Progenitor cell of endocrine pancreas (in vitro differentiated cells): ENCODE measurements around the gene NFYC. TPM values are rescaled to one million over a fixed set of nuclear protein-coding genes. Genes with fewer than 3 reads are reported as not detected.

Source experiments
- DNase-seq: peaks from one replicate; pipeline ENCODE4 v3.0.0; 2021; ENCODE audit warnings: low spot score; ENCODE audit not compliant: unreplicated experiment
- H3K27ac Mint-ChIP-seq: 2 replicates; pipeline ENCODE4 v1.8.0; 2021; ENCODE audit warnings: mild to moderate bottlenecking, moderate library complexity, mixed read lengths
- H3K27me3 Mint-ChIP-seq: 2 replicates; pipeline ENCODE4 v1.8.0; 2021; ENCODE audit warnings: mixed read lengths
- H3K36me3 Mint-ChIP-seq: 2 replicates; pipeline ENCODE4 v1.8.0; 2022; ENCODE audit warnings: mixed read lengths; ENCODE audit not compliant: insufficient read depth
- H3K4me1 Mint-ChIP-seq: 2 replicates; pipeline ENCODE4 v1.8.0; 2021; ENCODE audit warnings: low read depth, mixed read lengths
- H3K4me3 Mint-ChIP-seq: 2 replicates; pipeline ENCODE4 v1.8.0; 2021; ENCODE audit warnings: low read depth, mild to moderate bottlenecking, moderate library complexity, mixed read lengths
- H3K9me3 Mint-ChIP-seq: 2 replicates; pipeline ENCODE4 v1.8.0; 2021; ENCODE audit warnings: low read depth, mixed read lengths
- CTCF ChIP-seq: fragments of 200-600 bp; sonication (generic); IDR thresholded peaks from one replicate; pipeline ENCODE4 v1.5.0; 2021; ENCODE audit warnings: antibody characterized with exemption, mild to moderate bottlenecking; ENCODE audit not compliant: unreplicated experiment
- total RNA-seq: library from RNA; stranded (reverse); gene quantifications from 2 replicates; pipeline ENCODE4 v1.2.1, GENCODE V29; 2021

NFYC gene
- total RNA-seq, 1 donor from 2014 or later, result 73.4 TPM

- Mint-ChIP-seq H3K36me3 (peaks cover 23% of the 10 kb centered on the region), H3K27ac (no peak overlapping the region), H3K27me3 (no peaks in the 10 kb centered on the region), H3K4me3 (no peak overlapping the region), H3K9me3 (no peaks in the 10 kb centered on the region), H3K4me1 (peaks cover 10% of the 10 kb centered on the region)
- no peak for DNase-seq
- no peak for TF ChIP-seq CTCF
Observed at GRCh38 chr1:40746344-40747090, 55.0 kb downstream of the NFYC start.

DNA sequence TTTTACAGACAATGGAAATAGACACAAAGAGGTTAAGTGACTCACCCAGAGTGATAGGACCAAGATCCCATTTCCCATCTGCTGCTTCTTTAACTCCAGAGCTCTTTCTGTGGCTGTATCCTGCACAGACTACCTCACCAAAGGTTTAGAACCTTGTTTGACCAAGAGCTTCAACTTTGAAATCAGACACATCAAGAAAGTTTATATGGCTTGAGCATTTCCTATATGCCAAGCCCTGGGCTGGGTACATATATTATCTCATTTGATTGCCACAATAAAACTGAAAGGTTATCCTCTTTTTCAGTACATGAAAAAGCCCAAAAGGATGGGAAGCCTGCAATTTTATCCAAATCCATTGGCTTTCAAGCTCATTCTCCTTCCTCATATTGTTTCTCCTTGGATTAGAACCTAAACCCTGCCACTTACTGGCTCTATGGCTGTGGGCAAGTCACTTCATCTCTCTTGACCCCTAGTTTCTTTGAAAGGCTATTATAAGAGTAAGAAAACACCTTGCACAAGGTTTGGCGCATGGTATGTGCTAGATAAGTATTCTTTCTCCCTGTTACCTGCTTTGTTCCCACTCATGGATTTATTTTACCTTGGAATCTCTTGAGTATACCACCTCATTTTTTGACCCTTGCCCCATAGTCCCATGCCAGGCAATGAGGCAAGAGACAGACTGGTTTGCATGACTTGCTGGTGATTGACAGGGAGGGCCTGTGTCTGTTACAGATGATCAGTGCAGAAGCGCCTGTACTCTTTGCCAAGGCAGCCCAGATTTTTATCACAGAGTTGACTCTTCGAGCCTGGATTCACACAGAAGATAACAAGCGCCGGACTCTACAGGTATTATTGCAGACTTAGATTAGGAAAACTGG is 57.6 kb downstream of the NFYC start:
- Mint-ChIP-seq H3K27ac (peak overlapping the region; percentile 15), H3K27me3 (no peaks in the 10 kb centered on the region), H3K4me1 (peaks cover 7% of the 10 kb centered on the region), H3K9me3 (no peaks in the 10 kb centered on the region), H3K4me3 (no peak overlapping the region), H3K36me3 (peaks cover 32% of the 10 kb centered on the region)
- no peak for DNase-seq
- TF ChIP-seq CTCF, result no peak

DNA sequence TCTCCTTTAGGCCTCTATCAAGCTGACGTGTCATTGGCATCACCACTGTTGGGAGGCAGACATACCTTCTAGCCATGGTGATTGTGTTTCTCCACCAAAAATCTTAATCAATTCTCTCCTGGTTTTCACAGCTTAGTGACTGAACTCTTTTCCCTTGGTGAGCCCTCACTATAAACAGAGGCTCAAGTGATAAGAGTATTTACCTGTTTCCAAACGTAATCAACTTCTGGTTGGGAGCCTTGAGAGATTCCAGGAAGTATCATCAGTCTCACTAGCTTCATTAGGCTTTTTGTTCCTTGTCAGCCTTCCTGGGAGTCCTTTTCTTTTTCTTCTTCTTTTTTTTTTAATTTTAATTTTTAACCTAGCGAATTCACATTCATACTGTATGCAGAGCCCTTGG is 58.3 kb downstream of the NFYC start:
- H3K27ac Mint-ChIP-seq, result no peak overlapping the region
- no peaks in the 10 kb centered on the region for H3K27me3 Mint-ChIP-seq
- H3K4me3 Mint-ChIP-seq, result no peak overlapping the region
- TF ChIP-seq CTCF, result no peak
- DNase-seq, result no peak
- no peaks in the 10 kb centered on the region for H3K9me3 Mint-ChIP-seq
- H3K36me3 Mint-ChIP-seq, result peaks cover 34% of the 10 kb centered on the region
- peaks cover 7% of the 10 kb centered on the region for H3K4me1 Mint-ChIP-seq

- Mint-ChIP-seq H3K36me3 (peaks cover 35% of the 10 kb centered on the region), H3K27me3 (no peaks in the 10 kb centered on the region), H3K27ac (no peak overlapping the region), H3K4me1 (peaks cover 7% of the 10 kb centered on the region), H3K9me3 (no peaks in the 10 kb centered on the region), H3K4me3 (no peak overlapping the region)
- no peak for TF ChIP-seq CTCF
- no peak for DNase-seq
Observed at GRCh38 chr1:40750451-40750908, 59.0 kb downstream of the NFYC start.

GRCh38 chr1:40751802-40752201 is 60.3 kb downstream of the NFYC start:
- H3K36me3 Mint-ChIP-seq, result peaks cover 39% of the 10 kb centered on the region
- H3K27me3 Mint-ChIP-seq, result no peaks in the 10 kb centered on the region
- no peak overlapping the region for H3K4me3 Mint-ChIP-seq
- peaks cover 7% of the 10 kb centered on the region for H3K4me1 Mint-ChIP-seq
- H3K9me3 Mint-ChIP-seq, result no peaks in the 10 kb centered on the region
- H3K27ac Mint-ChIP-seq, result no peak overlapping the region
- no peak for TF ChIP-seq CTCF
- no peak for DNase-seq
